A549 treated with AZD2906 at 1 μM for 4 hours (cell line): ENCODE data around the gene ZSCAN2. TPM values are rescaled to one million over a fixed set of nuclear protein-coding genes. Genes with fewer than 3 reads are reported as not detected.

Experiments used
- total RNA-seq: library from RNA; stranded (reverse); fragments of 200-300 nt; extraction: Qiagen RNA extraction; gene quantifications from 5 replicates; pipeline ENCODE4 v1.2.3, GENCODE V29; 2022

ZSCAN2 gene
- total RNA-seq: 13.0 to 17.5 TPM (median 14.1 TPM) in 5 replicates

DNA sequence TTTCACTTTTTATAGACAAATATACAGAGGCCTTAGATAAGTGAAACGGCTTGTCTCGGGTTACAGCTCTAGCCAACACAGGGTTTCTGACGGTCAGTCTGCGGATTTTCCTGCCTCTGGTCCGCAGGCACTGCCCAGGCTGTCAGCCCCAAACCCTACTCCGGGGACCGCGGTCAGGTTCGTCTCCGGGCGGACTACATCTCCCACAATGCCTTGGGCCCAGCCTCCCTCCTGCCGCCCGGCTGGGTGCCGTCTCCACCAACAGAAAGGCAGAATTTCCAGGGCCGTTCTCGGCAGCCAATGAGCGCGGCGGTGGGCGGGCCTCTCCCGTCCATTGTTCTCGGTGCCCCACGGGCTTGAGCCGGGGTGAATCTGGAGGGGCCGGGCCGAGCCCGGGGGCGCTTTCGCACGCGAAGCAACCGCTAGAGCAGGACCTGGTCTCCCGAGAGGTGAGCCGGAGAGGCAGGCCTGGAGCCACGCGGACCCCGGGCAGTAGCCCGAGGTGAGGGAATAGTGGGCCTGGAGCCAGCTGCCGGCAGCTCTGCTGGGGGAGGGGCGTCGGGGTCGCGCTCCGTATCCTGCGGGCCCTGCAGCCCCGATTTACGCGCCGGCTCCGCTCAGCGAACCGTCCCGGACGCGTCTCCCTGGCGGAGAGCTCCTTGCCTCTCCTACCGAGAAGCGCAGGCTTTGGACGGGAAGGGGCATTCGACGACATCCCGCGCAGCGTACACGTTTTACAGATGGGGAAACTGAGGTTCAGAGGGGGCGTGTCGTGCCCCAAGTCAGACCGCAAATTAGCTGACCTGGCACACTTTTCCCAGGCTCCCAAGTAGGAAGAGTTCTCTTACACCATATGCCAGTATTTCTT is at the start of gene ZSCAN2:
TSS of gene ZSCAN2 (plus strand) at position 323 of the 868 bp plus-strand sequence. CDS start 2,919 bp downstream, outside the sequence.

GRCh38 chr15:84653910-84654688 is 53.3 kb downstream of the ZSCAN2 start, which contains the start of gene WDR73:
WDR73 (minus strand) TSS chr15:84654283; CDS start chr15:84654274, 9 bp downstream.

DNA sequence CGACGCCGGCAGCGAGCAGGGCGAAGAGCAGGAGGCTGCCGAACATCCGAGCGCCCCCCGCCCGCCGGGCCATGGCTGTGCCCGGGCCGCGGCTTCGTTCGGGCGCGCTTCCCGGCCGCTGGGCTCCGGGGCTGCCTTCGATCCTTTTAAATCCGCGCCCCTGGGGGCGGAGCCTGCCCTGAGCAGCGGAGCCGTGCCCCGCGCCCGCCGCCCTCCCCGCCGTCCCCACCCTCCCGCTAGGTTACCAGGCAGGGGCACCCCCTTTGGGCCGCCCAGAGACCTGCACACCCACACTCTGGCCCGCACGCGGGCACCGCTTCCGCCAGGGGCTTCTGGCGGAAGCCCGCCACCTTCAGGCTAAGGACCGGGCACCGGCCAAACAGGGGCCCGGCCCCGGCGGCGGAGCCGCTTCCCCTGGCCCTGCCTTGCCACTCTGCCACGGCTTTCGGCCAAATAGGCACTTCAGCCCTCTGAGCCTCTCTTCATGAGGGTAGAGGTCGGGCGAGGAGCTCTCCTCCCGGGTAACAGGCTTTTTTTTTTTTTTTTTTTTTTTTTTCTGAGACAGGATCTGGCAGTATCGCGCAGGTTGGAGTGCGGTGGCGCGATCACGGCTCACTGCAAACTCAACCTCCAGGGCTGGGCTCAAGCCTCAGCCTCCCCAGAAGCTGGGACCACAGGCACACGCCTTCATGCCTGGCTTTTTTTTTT is 57.4 kb downstream of the ZSCAN2 start, which contains the start of gene NMB:
TSS of gene NMB (minus strand) at position 120 of the 708 bp plus-strand sequence. CDS start at position 73, 47 bp downstream.

Other genes with a start within 250 kb of the ZSCAN2 start
- gene WDR73, start 53.3 kb downstream of the ZSCAN2 start, total RNA-seq: 33.4 to 44.9 TPM (median 36.5 TPM) in 5 replicates
- gene NMB, start 57.2 kb downstream of the ZSCAN2 start, total RNA-seq: 12.1 to 26.1 TPM (median 22.8 TPM) in 5 replicates
- gene SEC11A, start 115.1 kb downstream of the ZSCAN2 start, total RNA-seq: 301 to 435 TPM (median 318 TPM) in 5 replicates
- 16.3 to 20.3 TPM (median 19.9 TPM) in 5 replicates for gene ZNF592, start 147.6 kb downstream of the ZSCAN2 start, total RNA-seq
- 0.07 to 0.15 TPM (median 0.12 TPM) in 5 replicates for gene ALPK3, start 216.3 kb downstream of the ZSCAN2 start, total RNA-seq